Dedifferentiated amniotic fluid mesenchymal stem cell (primary cell): ENCODE measurements around the gene PSMA6.
"Not testable (repeated sequence)": the region's sequence is repeated elsewhere in the genome, so short reads cannot be mapped to it uniquely, and the experiment has no call there.

Experiments used
- DNase-seq: peaks from one replicate; pipeline ENCODE4 v3.0.0-alpha.2; 2016; ENCODE audit errors: extremely low spot score

PSMA6 gene

DNA sequence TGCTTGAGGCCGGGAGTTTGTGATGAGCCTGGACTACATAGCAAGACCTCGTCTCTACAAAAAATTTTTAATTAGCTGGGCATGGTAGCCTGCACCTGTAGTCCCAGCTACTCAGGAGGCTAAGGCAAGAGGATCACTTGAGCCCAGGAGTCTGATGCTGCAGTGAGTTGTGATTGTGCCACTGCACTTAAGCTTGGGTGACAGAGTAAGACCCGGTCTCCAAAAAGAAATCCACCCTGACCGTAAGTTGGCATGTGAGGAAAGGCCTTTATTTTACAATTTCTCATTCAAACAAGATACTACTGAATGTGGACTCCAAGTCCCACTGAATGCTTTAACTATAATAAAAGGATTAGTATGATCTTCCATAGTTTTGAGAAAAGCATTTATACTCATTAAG, 27.3 kb downstream of the PSMA6 start:
- no peak for DNase-seq

DNA sequence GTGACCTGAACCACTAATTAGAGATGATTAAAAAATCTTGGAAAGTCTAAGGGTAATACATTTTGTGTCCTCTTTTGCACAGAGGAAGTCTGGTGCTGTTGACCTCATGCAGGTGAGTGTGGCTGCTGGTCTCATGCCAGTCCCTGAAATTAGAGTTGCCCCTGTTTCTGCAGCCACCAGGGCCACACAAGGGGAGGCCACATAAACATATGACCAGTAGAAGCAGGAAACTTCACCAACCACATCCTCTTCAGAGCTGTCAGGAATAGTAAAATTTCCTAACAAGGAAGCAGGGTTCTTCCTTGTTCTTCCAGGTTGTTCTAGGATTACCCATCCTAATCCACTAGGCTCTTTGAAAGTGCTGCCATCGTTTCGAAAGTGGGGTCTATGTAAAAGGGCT, 28.3 kb downstream of the PSMA6 start:
- no peak for DNase-seq

DNA sequence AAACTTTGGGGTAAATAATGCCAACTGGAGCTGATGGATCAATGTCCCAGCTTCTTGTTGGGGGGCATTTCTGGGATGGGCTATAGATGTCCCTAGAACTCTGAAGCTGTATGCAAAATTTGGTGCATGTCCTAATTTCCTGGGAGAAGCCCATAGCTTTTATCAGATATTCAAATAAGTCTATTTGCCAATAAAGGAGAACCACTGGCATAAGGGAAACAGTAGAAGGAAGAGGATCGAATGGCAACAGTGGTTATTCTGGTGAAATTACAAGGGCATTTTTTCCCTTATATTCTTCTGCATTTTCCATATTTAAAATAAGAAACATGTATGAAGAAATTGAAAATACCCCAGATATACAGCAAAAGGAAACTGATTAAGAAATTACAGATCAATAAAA, 34.2 kb downstream of the PSMA6 start:
- no peak for DNase-seq

DNA sequence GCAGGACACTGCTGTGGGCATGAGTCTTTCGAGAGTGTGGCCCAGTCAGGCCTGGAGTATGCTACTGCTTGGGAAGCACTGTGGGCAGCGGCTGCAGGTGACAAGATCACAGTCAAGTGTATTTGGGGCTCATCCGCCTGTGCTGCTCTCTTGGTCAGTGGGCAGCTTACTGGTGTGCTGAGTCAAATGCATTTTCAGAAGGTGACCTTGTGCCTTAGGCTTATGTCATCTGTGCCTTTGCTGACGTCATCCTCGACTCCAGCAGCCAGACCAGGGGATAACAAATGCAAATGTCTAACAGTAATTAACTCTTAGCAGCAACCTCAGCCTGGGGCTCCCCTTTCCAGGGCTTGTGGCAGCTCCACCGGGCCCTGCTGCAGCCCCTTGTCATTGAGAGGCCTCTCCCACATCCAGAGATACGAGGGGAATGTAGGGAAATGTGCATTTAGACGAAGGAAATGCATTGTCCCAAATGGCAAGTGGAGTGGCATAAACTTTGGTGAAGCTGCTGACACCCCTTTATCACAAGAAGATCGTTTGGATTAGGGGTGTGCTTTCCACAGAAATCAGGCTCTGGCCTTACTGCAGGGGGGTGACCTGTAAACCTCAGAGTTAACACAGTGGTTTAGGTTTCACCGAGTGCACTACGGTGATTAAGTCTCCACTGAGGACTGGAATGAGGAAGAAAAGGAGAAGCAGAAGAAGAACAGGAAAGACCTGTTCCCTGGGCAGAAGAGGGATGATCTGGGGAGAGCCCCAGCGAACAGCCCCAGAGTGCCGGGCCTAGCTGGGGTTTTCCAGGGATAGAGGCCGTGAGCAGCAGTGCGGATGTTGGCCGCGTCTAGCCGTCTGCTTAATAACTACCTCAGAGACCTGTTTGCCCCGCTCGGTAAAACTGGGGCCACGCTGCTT, 39.7 kb downstream of the PSMA6 start:
- no peak for DNase-seq

DNA sequence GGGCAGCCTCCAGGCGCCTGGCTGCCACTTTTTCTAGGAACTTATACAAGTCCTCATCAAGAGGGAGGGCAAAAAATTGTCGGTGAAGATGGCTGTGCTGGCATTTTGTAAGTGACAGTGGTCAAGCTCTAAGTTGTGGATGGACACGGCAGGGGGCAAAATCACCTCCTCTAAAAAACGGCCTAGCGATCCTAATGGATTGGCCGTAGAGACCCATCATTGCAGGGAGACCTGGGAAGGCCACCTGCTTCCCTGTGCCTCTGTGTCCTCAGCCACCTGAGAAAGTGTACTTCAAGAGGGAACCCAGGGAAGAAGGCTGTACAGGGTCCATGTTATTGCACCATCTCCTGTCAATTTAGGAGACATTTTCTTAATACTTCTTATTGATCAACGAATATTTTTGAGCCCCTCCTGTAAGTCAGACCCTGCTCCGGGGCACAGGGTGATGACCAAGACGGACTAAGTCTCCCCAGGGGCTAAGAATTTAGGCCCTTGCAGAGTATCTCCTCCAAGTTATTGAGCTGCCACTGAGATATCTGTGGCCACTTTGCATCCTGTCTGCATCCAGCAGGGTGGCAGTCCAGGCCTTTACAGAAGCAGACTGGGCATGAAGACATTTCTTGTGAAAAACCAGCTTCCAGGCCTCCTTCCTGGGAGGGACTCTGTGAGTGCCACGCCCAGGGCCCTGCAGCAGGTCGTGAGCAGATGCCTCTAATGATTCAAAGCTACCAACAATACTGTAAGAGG, 40.5 kb downstream of the PSMA6 start:
- no peak for DNase-seq

DNA sequence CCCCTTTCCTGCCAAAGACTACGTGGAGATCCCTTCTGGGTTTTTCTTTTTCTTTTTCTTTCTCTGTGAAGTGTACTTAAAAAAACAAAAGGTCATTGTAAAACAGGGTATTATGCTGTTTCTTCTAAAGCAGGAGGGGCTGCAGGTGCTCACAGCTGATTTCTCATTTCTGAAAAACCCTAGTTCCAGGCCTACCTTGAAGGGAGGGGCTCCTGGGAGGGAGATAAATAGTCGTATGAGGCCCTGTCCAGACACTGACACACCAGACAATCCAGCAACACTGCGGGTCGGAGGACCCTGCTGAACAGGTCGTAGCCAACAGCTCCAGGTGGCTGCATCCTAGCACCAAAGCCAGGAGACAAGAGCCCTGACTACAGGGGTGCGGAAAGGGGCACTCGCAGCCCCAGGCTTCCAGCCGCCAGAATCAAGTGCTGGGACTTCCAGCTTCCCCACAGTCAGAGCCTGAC, 41.1 kb downstream of the PSMA6 start:
- DNase-seq = no peak

DNA sequence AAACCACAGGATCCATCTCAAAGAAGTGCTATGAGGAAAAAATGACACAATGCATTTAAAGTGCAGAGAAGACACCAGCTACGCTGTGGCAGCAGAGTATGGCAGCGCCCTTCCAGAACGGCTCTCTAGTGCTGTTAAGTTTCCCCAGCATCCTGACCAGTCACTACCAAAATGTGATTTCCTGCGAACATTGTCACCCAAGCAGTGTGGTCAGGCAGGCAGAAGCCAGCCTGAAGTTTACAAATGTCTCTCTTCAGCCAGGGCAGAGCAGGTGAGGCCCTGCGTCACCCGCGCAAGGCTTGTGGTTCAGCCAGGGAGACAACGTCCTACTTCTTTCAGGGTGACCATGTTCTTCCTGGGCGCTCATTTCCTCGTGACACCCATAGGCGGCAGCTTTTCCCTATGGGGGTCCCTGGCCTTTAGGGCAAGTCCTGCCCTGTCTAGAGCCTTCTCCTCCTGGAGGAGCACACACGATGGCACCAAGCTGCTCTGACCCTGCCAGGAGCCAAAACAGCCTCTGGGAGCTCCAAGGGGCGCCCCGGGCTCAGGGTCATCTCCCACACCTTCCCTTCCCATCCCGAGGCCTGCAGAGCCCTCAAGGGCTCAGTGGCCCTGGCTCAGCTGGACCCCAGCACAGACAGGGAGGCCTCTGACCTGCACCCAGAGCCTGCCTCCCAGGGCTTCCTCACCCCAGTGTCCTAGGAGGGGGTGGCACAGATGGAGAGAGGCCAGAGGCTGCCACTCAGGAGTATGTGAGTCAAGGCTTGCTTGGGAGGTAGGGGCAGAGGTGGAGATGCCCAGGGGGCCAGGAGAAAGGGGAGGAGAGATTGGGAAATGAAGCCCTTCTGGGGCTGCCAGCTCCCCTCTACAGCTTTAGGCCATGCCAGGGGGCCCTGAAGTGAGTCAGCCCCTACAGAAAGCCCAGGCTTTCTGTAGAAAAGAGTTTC, 41.9 kb downstream of the PSMA6 start:
- no peak for DNase-seq

DNA sequence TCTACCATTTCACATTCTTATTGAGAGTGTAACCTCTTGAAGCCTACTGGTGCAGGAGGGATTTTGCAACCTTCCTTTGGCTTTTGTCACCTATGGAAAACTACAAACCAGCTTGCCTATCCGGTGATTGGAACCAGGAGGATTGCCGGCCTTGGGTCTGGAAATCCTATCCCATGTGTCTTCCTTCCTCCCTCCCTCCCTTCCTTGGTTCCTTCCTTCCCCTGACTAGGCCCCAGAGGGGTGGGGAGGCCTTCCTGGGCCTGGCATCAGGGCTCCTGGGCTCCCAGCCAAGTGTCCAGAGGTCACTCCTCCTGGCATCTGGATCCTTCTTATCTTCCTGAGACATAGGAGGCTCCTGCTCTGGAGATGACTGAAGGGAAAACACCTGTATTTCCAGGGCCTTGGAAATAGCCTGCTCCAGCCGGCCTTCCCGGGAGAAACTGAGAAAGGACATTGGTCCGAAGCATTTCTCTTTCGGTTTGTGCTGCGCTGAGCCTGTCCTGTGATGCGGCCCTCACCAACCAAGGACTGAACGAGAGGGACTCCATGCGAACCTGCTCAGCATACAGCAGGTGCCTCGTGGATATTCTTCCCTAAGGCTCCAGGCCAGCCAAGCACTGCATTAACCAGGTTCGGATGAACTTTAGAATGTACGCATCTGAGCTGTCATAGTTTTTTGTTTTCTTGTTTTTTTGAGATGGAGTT, 43.4 kb downstream of the PSMA6 start:
- DNase-seq = no peak

DNA sequence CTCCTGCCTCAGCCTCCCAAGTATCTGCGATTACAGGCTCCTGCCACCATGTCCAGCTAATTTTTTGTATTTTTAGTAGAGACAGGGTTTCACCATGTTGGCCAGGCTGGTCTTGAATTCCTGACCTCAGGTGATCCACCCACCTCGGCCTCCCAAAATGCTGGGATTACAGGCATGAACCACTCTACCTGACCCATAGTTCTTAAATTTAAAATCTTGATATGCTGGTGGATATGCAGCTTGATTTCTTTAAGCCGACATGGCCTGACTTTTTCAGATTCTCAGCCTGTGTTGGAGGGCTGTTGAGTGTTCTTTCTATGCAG, 44.0 kb downstream of the PSMA6 start:
- DNase-seq = not testable (repeated sequence)

DNA sequence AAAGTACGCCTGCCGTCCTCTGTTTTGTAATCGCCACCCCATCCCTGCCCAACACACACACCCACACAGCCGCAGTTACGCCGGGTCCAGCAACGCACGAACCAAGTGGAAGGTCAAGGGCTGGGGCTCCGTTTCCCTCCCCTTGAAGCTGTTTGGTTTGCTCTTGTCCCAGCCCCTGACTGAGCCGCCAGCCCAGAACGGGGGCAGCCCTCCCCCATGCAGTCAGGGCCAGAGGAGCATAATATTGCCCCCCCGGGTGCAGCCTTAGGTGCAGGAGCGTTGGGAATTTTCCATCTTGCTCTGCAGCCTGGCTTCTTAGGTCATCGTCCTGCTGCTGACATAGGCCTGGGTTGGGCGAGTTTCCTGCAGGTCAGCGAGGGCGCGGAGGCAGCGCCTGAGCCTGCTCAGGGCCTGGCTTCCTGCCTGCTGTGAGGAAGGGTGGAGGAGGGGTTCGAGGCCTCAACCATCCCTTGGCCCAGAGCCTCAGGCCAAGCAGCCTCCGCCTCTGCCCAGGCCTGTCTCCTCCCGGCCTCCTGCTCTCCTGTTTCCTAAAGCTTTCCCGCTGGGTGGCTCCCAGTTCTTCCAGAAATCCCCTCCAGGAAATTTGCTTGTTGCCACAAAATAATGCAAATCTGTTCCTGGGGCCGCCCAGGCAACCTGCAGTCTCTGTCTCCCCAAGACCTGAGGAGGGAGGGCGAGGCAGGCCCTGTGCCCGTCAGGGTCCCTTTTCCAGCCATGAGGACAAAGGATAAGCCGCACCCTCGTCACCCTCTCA, 44.5 kb downstream of the PSMA6 start:
- DNase-seq = no peak

DNA sequence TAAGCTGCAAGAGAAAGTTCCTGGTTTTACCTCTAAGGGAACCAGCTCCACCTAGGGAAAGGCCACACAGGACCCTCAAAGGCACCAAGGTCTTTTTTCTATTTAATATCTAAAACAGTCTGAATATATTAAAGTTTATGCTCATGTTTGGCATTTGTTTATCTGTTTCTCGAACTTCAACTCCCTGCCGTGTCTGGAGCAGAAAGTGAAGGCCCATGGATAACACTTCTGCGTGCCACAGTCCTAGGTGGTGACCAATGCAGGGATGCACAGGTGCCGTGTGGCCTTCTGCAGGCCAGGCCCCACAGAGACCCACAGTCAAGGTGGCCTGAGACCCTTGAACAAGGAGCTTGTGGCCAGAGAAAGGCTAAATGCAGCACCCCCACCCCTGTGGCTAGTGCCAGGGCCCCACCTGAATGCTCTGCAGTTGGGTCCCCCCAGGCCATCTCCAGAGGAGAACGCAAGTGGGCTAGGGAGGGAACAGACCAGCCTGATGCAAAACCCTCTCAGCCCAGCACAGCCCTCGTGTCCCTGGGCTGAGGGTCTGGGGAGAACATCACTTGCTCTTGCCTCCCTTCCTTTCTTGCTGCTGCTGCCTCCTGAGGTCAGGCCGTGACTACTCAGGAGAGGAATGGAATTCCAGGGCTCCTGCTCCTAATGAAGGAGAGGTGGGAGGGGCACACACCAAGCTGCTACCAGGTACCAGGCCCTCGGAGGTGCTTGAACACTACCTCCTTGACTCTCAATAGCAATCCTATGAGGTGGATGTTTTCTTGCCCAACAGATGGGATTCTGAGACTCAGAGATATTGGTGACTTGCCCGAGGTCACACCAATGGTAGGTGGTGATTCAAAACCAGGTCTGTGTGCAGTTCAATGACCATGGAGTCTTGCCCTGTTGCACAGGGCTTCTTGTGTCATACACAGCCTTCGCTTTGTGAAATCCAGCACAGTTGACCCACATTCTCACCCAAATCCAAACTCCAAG, 45.4 kb downstream of the PSMA6 start:
- DNase-seq = no peak

DNA sequence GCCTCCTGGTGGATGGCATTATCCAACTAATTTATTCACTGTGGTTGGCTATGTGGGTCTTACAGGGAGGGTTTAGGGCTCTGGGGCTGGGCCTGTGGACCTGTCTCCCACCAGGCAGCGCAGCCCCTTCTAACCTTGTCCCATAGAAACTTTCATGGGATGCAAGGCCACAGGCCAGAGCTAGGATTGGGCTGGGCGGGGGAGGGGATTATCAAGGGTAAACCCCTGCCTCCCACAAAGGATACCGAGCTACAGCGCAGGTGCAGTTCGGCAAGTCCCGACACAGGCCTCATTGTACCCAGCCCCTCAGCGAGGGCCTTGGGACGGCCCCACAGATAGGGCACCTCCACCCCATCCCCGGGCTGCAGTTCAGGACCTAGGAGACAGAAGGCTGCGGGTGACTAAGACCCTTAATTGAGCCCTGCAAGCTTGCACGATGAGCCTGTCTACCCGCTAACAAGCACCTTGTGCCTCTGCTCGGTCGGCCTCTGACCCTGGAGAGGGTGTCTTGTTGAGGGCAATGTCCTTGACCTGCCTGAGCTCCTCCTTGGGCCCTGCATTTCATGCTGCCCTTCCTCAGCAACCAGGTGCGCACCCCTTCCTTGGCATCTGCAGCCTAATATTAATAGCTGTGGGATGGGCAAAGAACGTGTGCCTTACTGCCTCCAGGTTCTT, 46.7 kb downstream of the PSMA6 start:
- DNase-seq = no peak

DNA sequence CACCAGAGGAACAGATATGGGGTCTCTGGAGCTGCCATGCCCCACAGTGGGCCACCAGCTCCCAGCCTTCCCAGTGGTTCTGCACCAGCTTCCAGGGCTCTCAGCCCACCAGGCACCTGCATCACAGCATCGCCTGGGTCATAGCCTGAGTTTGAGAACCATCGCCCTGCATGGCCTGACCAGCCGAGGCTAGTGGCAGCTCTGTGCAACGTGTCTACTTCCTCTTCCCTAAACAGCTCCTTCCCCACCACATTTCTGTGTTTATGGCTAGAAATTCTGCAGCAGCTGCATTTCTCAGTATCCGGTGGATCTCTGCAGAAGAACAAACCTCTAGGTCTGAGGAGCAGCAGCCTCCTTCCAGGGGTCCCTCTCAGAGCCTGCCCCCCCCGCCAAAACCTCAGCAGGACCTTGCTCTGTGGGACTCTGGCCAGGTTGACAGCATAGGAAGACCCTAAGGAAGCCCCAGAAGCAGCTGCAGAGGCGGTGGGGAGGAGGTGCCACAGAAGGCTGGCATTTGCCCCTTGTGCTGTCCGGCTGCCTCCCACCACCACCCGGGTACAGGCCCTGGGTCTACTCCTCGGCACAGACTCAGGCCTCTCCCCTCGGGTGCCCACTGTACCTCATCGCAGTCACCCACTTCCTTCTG, 47.7 kb downstream of the PSMA6 start:
- no peak for DNase-seq

DNA sequence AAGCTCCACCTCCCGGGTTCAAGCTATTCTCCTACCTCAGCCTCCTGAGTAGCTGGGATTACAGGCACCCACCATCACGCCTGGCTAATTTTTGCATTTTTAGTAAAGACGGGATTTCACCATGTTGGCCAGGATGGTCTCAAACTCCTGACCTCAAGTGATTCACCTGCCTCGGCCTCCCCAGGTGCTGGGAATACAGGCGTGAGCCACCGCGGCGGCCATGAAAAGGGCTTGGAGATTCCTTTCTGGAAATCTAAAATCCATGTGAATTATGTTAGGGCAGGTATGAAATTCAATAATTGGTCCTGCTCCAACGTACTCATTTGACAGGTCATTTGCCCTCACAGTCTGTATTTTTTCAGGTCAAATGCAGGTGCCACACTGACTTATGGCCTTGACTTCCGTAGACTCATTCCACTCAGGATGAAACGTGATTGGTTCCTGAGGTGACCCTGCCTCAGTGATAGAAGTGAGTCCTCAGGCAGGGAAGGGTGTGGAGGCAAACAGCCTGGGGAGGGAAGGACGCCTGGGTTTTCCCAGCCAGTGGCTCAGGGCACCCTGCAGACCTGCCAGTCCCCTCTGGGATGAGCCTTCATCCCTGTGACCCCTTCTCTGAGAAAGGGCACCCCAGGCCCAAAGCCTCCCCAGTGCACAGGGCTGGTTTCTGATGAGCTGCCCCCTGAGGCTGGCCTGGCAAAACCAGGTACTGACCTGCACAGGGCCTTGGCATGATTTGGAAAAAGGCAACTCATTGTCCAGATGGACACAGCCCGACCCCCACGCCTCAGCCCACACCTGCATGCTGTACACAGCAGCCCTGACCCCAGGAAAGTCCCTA, 48.7 kb downstream of the PSMA6 start:
- DNase-seq = no peak

DNA sequence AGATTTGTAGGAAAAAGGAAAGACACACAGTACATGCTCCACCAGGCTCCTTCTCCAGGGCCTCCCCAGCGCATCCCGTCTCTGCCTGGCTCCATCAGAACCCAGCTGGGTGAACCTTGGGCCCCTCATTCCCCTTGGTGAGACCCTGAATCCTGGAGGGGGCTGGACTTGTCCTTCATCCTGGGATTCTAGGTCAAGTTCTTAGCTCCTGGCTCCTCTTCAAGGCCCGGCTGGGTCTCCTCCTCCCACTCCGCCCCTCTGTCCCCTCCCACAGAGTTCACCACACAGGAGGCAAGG, 49.2 kb downstream of the PSMA6 start:
- no peak for DNase-seq

DNA sequence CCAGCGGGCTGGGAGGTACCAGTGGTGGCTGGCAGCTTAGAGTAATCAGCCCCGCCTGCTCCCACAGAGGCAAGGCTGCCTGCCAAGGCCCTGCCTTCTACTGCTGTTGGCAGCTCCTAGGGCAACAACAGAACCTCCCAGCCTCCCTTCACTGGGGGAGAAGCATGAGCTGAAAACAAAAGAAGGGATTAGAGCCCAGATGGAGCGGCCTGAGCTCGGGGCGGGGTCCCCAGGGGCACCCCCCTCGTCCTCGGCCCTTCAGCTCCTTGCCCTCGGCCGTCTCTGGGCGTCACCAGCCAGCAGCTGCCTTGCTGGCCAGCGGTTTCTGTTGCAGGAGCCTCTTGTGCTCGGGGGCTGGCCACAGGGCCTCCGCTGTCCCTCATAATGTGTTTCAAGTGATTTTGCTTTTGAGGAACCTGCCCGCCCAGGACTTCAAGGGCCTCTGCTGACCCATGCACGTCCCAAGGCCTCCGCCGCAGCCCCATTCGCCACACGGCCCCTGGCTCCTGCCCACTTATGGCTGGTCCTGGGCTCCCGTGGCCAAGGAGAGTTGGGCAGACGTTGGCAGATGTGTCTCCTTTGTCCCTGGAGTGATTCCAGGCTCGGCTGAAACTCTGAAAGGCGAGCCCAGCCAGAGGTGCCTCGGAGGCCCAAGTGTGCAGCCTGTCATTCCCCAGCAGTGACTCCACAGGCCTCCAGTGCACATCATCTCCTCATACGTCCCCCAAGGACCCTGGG, 49.7 kb downstream of the PSMA6 start:
- peak; percentile 72 for DNase-seq

DNA sequence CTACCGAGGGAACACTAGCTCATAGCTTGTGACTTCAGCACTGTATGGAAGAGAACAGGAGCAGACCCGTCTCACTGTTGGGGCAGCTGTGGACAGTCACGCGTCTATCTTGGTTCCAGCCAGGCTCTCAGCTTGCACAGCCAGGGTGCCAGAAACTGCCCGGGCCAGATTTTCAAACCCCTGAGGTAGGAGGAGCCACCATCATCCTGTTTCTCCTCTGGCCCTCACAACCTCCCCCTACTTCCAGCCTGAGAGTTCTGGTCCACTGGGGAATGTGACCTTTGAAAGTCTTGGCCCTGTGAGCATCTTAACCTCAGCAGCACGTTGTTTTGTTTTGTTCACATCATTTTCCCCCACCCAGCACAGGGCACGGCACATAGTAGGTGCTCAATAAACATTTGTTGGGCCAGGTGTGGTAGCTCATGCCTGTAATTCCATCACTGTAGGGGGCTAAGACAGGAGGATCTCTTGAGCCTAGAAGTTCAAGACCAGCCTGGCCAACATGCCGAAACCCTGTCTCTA, 50.4 kb downstream of the PSMA6 start:
- DNase-seq = no peak
